Type B pancreatic cell (in vitro differentiated cells): ENCODE measurements around the gene SPARCL1. TPM values are rescaled to one million over a fixed set of nuclear protein-coding genes. Genes with fewer than 3 reads are reported as not detected.

Experiments
- DNase-seq: peaks from one replicate; pipeline ENCODE4 v3.0.0; 2021; ENCODE audit warnings: mixed read lengths; ENCODE audit not compliant: unreplicated experiment; ENCODE audit errors: extremely low spot score
- H3K27ac Mint-ChIP-seq: 2 replicates; pipeline ENCODE4 v1.8.0; 2021; ENCODE audit warnings: mild to moderate bottlenecking, mixed read lengths
- H3K27me3 Mint-ChIP-seq: 2 replicates; pipeline ENCODE4 v1.8.0; 2021; ENCODE audit warnings: mixed read lengths
- H3K36me3 Mint-ChIP-seq: 2 replicates; pipeline ENCODE4 v1.8.0; 2021; ENCODE audit warnings: mixed read lengths
- H3K4me1 Mint-ChIP-seq: one replicate; pipeline ENCODE4 v1.8.0; 2021; ENCODE audit warnings: mixed read lengths; ENCODE audit not compliant: unreplicated experiment
- H3K4me3 Mint-ChIP-seq: 2 replicates; pipeline ENCODE4 v1.8.0; 2021; ENCODE audit warnings: mild to moderate bottlenecking, mixed read lengths
- H3K9me3 Mint-ChIP-seq: 2 replicates; pipeline ENCODE4 v1.8.0; 2021; ENCODE audit warnings: mixed read lengths
- CTCF ChIP-seq: fragments of 200-600 bp; sonication (generic); conservative IDR thresholded peaks from 2 replicates; pipeline ENCODE4 v1.5.0; 2021; ENCODE audit warnings: antibody characterized with exemption, mild to moderate bottlenecking
- total RNA-seq: library from RNA; stranded (reverse); gene quantifications from 2 replicates; pipeline ENCODE4 v1.2.1, GENCODE V29; 2021; ENCODE audit warnings: low replicate concordance

SPARCL1 gene
- total RNA-seq, 1 donor from 2014 or later, result 11.2 TPM

GRCh38 chr4:87567191-87567590, 38.0 kb upstream of the SPARCL1 start:
- Mint-ChIP-seq H3K4me1 (no peaks in the 10 kb centered on the region), H3K9me3 (no peaks in the 10 kb centered on the region), H3K27me3 (no peaks in the 10 kb centered on the region), H3K4me3 (no peak overlapping the region), H3K36me3 (no peaks in the 10 kb centered on the region), H3K27ac (no peak overlapping the region)
- DNase-seq, result no peak
- no peak for TF ChIP-seq CTCF

GRCh38 chr4:87566276-87566675, 37.1 kb upstream of the SPARCL1 start:
- no peaks in the 10 kb centered on the region for H3K36me3 Mint-ChIP-seq
- DNase-seq, result no peak
- no peak overlapping the region for H3K4me3 Mint-ChIP-seq
- no peaks in the 10 kb centered on the region for H3K9me3 Mint-ChIP-seq
- no peak for TF ChIP-seq CTCF
- no peaks in the 10 kb centered on the region for H3K4me1 Mint-ChIP-seq
- H3K27ac Mint-ChIP-seq, result no peak overlapping the region
- no peaks in the 10 kb centered on the region for H3K27me3 Mint-ChIP-seq

- H3K4me3 Mint-ChIP-seq, result no peak overlapping the region
- DNase-seq, result no peak
- no peaks in the 10 kb centered on the region for H3K27me3 Mint-ChIP-seq
- H3K27ac Mint-ChIP-seq, result no peak overlapping the region
- H3K36me3 Mint-ChIP-seq, result no peaks in the 10 kb centered on the region
- no peaks in the 10 kb centered on the region for H3K4me1 Mint-ChIP-seq
- no peaks in the 10 kb centered on the region for H3K9me3 Mint-ChIP-seq
- TF ChIP-seq CTCF, result no peak
These were observed 36.6 kb upstream of the SPARCL1 start for GRCh38 chr4:87565746-87566145.

- Mint-ChIP-seq H3K27me3 (no peaks in the 10 kb centered on the region), H3K4me3 (no peak overlapping the region), H3K9me3 (no peaks in the 10 kb centered on the region), H3K27ac (no peak overlapping the region), H3K4me1 (no peaks in the 10 kb centered on the region), H3K36me3 (no peaks in the 10 kb centered on the region)
- DNase-seq, result no peak
- TF ChIP-seq CTCF, result no peak
These were observed 31.6 kb upstream of the SPARCL1 start for GRCh38 chr4:87560802-87561201.

- H3K9me3 Mint-ChIP-seq, result no peaks in the 10 kb centered on the region
- DNase-seq, result no peak
- H3K27ac Mint-ChIP-seq, result no peak overlapping the region
- no peak for TF ChIP-seq CTCF
- H3K36me3 Mint-ChIP-seq, result no peaks in the 10 kb centered on the region
- no peak overlapping the region for H3K4me3 Mint-ChIP-seq
- H3K4me1 Mint-ChIP-seq, result no peaks in the 10 kb centered on the region
- H3K27me3 Mint-ChIP-seq, result no peaks in the 10 kb centered on the region
These were observed 30.1 kb upstream of the SPARCL1 start for GRCh38 chr4:87559090-87559837.
